C4-2B (cell line): Measurements from ENCODE around the gene DEFB123.

ENCODE experiments used
- CTCF ChIP-seq: fragments of 450-650 bp; conservative IDR thresholded peaks from 2 replicates; pipeline ENCODE4 v1.5.1; 2017; ENCODE audit warnings: mild to moderate bottlenecking
- ZFX ChIP-seq: fragments of 450-650 bp; IDR thresholded peaks from 2 replicates; pipeline ENCODE4 v1.6.1; 2017

GRCh38 chr20:31394900-31395299 is 45.5 kb upstream of the DEFB123 start:
- TF ChIP-seq CTCF (no peak), ZFX (no peak)
